NCI-H2029 treated with DMSO at 0.1 percent for 48 hours (cell line): Measurements from ENCODE around the gene VWDE.
"Not testable (repeated sequence)": the region's sequence is repeated elsewhere in the genome, so short reads cannot be mapped to it uniquely, and the experiment has no call there.

ENCODE experiments used
- DNase-seq: peaks from one replicate; lab custom pipeline; 2025; lab: John Stamatoyannopoulos, UW

The VWDE gene

DNA sequence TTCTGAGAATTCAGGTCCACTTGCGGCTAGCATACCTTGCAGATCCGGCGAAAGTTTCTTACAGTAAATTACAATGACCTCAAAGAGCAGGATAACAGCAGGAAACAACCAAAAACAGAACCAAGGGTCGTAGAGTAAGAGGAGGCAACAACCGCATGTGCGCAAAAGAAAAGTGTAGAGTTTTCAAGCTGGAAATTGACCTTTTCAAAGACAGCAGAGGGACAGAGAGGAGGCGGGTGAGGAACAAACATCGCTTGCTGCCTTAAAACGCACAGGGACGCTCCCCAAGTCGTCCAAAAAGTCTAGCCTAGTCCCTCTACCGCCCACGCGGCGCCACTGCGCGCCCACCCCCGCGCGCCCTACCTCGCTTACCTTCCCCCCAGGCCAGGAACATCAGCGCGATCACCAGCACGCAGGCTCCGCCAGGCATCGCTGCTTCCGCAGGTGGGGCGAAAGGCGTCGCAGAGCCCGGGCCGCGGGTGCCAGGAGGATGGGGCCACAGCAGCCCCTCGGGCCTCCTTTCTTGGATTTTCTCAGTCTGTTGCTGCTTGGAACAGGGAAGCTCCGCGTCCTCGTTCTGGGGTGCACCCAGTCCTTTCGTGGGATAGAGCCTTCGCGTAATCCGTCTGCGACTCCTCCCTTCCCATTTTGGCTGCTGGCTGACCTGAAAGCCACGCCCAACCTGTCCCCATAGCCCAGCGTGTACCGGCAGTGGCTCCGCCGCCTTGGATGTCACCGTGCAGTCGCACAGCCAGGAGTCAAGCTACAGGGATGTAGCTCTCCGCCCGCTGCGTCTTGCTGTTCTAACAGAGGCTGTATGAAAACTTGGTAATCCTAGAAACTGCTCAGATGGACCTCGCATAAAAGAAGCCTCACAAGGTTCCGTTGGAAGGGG, at the start of gene VWDE:
Gene VWDE, minus strand, starts transcription at position 579 of the 895 bp plus-strand sequence. Its CDS starts 149 bp downstream, at position 430.
- peak; percentile 74 for DNase-seq

DNA sequence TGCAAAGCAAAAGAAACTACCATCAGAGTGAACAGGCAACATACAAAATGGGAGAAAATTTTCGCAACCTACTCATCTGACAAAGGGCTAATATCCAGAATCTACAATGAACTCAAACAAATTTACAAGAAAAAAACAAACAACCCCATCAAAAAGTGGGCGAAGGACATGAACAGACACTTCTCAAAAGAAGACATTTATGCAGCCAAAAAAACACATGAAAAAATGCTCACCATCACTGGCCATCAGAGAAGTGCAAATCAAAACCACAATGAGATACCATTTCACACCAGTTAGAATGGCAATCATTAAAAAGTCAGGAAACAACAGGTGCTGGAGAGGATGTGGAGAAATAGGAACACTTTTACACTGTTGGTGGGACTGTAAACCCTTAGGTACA, 49.5 kb upstream of the VWDE start:
- DNase-seq: not testable (repeated sequence)

DNA sequence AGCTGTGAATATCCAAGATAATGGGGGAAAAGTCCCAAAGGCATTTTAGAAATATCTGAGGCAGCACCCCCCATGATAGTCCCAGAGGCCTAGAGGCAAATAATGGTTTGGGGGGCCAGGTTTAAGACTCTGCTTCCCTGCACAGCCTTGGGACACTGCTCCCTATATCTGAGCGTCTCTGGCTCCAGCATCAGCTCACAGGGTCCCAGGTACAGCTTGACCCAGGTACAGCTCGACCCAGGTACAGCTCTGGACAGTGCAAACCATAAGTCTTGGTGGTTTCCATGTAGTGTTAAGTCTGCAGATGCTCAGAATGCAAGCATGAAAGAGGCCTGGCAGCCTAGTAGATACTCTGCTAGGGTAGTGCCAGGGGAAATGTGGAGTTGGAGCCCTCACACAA, 47.0 kb upstream of the VWDE start:
- no peak for DNase-seq

DNA sequence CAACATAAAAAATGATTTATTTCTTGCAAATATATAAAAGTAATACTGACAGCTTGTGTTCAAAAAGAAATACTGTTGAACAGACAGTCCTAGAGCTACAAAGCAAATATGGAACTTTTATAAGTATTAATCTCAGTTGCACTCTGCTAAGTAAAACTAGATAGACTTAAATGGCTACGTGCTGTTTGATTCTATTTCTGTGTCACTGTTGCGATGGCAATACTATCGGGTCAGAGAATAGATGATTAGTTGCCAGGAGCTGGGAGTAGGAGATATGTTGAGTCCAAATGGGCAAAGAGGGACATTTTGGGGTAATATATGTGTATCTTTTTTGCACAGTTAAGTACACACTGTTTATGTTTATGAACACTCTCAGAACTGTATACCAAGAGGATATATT, 41.1 kb upstream of the VWDE start:
- no peak for DNase-seq

DNA sequence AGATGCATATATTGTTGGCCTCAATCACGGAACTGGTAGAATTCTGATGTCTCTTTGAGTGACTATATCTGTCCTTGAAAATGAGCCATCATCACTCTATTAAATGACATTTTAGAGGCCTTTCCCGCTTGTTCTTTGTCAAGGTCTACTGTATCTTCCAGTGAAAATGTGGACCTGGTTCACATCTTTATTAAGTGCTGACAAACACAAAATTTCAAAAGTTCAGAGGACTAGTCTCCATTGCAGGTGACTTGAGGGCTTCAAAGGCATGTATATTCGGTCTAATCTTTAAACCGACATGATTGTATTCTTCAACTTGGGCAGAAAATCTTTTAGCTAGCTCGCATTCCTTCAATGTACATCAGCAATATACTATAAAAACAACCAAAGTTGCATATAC, 36.6 kb upstream of the VWDE start:
- DNase-seq: no peak

DNA sequence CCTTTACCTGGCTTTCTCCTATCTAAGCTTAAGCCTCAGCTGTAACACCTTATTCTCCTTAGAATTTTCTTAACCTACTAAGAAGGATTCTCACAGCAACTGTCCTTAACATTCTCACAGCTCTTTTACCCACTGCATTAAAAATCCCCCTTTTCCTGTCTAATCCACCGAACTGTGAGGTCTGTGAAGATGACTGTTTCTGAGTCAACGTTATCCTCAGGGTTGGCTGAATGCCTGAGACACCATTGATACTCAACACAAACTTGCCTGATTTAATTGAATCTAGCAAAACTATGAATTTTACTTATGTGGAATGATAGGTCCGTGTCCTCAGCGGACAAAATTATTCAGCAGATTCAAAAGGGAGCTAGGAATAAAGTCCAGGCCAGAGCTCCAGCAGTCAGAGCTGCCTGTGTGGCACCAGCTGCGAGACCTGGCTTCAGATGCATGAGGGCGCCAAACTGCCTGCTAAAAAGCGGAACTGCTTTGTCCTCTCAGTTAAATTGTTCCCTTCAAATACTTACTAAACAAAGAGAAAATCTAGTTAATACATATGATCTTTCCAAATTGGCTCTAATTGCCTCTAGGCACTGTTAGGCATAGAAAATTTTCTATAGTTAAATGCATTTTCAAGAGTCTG, 33.4 kb upstream of the VWDE start:
- DNase-seq: peak; percentile 42

DNA sequence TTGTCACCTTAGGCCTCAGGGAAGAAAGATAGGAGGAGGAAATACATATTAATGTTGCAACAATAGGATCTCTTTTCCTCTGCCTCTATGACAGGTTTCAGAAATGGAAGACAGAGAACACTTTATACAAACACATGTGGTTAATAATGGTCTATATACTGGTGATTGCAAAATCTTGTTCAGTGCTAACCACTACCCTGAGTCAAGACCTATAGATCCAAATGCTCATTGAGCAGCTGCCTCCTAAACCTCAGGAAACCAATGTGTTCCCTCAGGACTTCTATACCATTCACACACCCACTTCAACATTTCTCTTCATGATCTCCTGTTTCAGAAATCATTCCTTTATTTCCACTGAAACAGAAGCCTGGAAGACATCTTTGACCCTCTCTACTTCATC, 32.5 kb upstream of the VWDE start:
- no peak for DNase-seq

DNA sequence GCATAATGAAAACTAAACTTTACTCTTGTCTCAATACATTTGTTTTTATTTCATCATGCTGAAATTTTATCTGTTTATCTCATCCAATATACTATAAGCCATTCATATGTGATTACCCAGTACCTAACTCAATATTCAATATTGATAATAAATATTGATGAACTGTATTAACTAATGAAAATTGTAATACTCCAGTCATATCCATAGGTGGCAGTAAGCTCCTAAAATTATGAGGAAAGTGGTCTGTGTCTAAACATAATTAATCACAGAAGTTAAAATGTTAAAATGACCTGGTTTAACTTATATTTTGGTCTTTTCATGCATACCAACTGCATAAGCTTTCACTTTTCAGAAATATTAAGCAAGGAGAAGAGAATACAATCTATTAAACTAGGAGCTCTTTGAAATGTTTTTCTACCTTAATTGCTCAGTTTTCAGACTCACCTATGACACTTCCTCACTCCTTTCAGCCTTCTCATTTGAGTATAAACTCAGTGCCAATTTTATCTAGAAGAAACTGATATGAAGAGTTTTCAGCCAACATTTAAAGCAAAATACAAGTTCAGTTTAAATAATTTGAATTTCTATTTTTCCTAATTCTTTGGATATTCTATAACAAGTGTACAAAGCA, 30.5 kb upstream of the VWDE start:
- no peak for DNase-seq

DNA sequence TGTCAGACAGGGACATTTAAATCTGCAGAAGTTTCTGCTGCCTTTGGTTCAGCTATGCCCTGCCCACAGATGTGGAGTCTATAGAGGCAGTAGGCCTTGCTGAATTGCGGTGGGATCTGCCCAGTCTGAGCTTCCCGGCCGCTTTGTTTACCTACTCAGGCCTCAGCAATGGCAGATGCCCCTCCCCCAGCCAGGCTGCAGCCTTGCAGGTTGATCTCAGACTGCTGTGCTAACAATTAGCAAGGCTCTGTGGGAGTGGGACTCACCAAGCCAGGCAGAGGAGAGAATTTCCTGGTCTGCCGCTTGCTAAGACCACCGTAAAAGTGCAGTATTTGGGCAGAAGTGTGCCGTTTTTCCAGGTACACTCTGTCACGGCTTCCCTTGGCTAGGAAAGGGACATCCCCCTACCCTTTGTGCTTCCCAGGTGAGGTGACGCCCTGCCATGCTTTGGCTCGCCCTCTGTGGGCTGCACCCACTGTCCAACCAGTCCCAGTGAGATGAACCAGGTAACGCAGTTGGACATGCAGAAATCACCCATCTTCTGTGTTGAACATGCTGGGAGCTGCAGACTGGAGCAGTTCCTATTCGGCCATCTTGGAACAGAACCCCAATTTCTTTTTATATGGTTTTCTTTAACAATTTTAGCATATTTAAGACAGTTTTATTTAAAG, 28.4 kb upstream of the VWDE start:
- no peak for DNase-seq

DNA sequence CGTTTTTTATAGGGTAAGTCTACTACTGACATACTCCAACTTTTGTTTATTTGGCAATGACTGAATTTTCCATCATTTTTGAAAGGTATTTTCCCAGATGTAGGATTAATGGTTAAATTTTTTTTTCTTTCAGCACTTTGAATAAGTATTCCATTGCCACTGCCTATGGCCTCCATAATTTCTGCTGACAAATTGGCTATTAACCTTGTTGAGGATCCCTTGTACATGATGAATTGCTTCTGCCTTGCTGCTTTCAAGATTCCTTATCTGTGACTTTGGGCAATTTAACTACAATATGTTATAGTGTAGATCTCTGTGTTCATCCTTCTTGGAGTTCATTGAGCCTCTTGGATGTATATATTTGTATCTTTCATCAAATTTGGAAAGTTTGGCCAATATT, 21.6 kb upstream of the VWDE start:
- no peak for DNase-seq

DNA sequence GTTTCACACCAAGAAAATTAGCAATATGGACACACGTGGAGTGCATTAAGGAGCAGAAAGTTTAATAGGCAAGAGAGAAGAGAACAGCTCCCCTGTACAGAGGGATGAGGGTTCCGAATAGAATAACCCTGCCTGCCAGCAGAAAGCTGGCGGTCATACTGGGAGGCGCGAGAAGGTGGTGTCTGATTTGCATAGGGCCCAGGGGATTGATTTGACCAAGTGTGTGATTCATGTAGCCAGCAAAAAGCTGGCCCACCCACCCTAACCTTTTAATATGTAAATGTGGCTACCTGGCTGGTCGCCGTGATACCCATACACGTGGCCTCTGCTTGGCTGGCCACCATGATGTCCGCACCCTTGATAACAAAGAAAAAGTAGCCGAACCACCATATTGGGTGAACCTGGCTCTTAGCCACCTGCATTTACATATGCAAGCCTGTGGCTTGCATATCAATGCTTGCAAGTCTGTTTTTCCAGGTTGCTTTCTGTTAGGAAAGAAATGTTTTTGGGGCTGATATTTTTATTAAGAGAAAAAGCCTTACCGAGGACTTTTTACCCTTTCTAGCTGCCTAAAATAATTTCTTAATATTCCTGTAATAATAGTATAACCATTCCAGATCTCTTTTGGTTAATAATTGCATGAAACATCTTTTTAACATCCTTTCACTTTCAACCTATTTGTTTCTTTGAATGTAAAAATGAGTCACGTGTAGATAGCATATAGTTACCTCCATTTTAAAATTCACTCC, 20.5 kb upstream of the VWDE start:
- DNase-seq: no peak

DNA sequence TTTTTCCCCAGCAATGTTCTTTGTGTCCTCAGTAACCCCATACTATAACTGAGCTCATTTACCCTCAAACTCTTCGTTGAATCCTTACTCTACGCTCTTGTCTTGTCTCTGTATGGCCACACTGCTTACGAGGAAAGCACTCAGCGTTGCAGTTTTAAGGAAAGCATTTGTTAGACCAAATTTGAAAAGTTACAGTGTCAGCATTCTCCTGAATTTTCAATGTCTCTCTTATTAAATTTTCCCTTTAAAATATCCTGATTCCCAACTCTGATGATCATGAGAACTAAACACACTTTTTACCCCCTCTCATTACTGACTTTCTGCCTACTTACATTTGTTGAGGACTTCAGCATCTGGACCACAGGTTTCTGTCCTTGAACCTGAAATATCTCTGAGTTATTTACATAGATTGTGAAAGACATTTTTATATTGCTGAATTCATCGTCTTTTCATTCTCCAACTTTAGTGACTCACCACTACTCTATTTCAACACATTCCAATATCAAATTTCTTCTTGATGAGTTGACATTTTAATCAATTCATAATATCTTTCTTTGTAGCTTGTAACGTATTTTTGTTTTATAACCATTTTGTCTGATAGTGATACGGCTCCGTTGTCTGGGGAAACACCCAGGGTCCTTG, 19.8 kb upstream of the VWDE start:
- DNase-seq: no peak

DNA sequence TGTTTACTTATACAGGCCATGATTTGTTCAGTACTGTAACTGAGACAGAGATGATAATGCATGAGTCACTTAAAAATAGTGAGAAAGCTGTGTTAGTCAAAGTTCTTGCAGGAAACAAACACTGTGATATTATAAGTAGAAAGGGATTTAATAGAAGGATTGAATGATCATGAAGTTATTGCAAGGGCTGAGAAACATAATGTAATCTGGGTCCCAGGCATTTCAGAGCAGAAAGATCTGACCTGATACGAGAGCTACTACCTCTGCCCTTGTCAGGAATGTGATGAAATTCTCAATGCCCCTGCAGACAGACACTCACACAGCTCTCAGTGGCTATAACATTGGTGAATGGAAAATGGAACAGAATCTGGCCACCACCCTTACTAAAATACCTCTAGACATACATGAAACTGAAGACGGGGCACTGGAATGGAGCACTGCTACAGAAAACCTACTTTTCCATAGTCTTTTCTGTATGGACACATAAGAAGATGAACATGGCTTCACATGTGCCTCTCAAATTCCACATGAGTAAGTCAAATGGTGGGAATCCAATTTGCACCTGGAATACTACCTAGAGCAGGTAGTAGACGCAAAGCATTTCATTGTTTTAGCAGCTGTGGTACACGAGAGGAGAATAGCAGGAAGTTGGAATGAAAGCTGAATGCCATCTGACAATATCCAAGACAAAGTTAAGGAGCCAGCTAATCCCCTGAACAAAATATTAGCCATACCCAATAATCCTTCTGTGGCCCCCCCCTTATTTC, 19.1 kb upstream of the VWDE start:
- no peak for DNase-seq

DNA sequence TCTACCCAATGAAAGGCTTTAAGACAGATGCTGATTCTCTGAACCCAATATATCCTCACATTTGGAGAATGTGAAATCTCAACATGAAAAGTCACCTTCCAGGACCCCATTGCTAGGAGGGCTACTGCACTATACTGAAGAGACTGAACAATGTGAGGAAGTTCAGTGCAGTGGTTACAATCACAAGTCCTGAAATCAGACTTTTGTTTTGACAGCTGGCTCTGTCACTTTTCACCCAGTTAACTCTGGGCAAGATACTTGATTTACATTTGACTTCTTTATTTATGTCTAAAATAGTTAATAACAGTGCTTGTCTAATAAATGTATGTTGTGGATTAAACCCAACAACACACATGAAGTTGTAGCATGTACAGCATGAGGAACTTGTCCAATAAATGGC, 14.8 kb upstream of the VWDE start:
- no peak for DNase-seq

DNA sequence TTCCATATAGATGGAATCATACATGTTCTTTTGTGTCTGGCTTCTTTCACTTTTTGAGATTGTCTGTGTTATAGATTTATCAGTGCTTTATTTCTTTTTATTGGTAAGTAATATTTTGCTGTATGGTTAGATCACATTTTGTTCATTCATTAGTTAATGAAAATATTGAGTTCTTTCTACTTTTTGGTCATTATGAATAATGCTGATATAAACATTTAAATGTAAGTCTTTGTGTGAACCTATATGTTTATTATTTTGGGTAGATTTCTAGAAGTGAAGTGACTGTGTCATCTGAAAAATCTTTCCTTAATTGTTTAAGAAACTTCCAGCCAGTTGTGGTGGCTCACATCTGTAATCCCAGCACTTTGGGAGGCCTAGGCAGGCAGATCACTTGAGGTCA, 11.4 kb upstream of the VWDE start:
- no peak for DNase-seq

DNA sequence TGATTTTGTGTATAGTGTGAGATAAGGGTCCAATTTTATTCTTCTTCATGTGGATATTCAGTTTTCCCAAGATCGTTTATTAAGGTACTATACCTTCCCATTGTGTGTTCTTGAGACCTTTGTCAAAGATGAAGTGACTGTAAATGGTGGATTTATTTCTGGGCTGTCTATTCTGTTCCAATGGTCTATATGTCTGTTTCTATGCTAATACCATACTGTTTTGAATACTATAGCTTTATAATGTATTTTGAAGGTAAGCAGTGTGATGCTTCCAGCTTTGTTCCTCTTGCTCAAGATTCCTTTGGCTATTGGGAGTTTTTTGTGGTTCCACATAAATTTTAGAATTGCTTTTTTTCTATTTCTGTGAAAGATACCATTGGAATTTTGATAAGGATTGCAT, 8.7 kb upstream of the VWDE start:
- DNase-seq: no peak

DNA sequence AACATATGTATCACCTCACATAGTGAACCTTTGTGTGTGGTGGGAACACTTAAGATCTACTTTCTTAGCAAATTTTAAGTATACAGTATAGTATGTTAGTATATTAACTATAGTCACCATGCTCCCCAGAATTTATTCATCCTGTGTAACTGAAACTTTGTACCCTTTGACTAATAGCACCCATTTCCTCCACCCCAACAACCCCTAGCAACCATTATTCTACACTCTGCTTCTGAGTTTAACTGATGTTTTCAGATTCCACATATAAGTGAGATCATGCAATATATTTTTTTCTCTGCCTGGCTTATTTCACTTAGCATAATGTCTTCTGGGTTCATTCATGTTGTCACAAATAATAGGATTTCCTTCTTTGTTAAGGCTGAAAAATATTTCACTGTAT, 6.9 kb upstream of the VWDE start:
- no peak for DNase-seq

DNA sequence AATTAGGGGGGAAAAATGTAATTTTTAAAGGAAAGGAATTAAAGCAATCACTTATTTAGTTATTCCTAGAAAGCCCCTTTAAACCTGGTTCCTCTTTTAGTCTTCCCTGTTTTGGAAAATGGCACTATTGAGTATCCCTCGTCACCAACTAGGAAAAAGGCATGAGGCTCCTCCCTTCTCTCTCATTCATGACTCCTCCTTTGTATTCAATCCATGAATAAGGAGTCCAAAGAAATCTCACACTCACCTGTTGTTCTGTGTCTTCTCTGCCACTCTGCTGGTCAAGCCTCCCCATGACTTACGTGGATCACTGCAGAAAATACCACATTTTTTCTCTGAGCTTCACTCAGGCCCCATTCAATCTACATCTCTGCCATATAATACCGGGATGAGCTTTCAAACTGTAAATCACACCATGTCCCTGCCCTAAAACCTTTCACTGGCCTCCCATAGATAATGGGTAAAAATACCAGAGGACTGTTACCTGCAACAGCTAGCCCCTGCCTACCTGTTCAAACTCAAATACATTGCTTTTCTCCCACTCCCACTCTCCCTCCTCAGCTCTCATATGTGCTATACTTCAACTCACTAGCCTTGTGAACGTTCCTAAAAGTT, 5.5 kb upstream of the VWDE start:
- DNase-seq: no peak

DNA sequence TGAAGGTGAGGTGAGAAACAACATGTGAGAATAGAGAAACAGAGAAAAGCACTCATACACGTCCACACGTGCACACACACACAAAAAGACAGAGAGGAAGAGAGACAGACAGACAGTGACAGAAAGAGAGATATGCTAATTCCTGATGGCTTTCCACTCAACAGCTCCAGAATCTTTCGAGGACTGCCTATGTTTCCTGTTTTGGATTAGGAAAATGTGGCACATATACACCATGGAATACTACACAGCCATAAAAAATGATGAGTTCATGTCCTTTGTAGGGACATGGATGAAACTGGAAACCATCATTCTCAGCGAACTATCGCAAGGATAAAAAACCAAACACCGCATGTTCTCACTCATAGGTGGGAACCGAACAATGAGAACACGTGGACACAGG, 4.0 kb upstream of the VWDE start:
- not testable (repeated sequence) for DNase-seq

DNA sequence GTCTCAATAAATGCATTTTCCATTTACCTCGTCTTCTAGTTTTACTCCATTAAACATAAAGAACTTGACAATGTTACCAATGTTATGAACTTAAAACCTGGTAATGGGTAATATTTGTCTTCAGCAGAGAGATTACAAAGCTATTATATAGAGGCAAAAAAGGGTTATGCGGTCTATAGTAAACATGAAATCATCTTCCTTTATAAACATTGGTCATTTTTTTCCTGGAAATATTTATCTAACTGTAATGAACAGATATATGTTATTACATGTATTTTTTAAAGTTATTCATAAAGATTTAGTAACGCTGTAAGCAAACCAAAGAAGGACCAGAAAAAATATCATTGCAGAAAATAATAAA, 1.3 kb downstream of the VWDE start:
- DNase-seq: no peak
